Parathyroid adenoma (tissue), 2 donors: ENCODE measurements around the gene PSD4.

Experiments
- H2AFZ ChIP-seq: fragments of 300-600 bp; sonication (generic); one replicate; pipeline ENCODE4 v1.7.0; 2017; ENCODE audit warnings: antibody characterized with exemption, mild to moderate bottlenecking
- H3K27ac ChIP-seq: fragments of 300-600 bp; sonication (generic); one replicate; pipeline ENCODE4 v1.7.0; 2017
- H3K27me3 ChIP-seq: fragments of 300-600 bp; sonication (generic); one replicate; pipeline ENCODE4 v1.7.0; 2017; ENCODE audit warnings: low read length; ENCODE audit not compliant: control insufficient read depth, insufficient read depth
- H3K36me3 ChIP-seq: fragments of 300-600 bp; sonication (generic); one replicate; pipeline ENCODE4 v1.7.0; 2017; ENCODE audit warnings: low read length; ENCODE audit not compliant: control insufficient read depth, insufficient read depth
- H3K4me1 ChIP-seq: fragments of 300-600 bp; sonication (generic); one replicate; pipeline ENCODE4 v1.7.0; 2017; ENCODE audit warnings: control low read depth
- H3K4me2 ChIP-seq: fragments of 300-600 bp; sonication (generic); one replicate; pipeline ENCODE4 v1.7.0; 2017; ENCODE audit warnings: low read length
- H3K4me3 ChIP-seq: fragments of 300-600 bp; sonication (generic); one replicate; pipeline ENCODE4 v1.7.0; 2017; ENCODE audit warnings: low read depth, low read length
- H3K79me2 ChIP-seq: fragments of 300-600 bp; sonication (generic); one replicate; pipeline ENCODE4 v1.7.0; 2017; ENCODE audit warnings: control low read depth
- H3K9ac ChIP-seq: fragments of 300-600 bp; sonication (generic); one replicate; pipeline ENCODE4 v1.7.0; 2017; ENCODE audit warnings: mild to moderate bottlenecking
- H3K9me3 ChIP-seq: fragments of 300-600 bp; sonication (generic); one replicate; pipeline ENCODE4 v1.7.0; 2017; ENCODE audit warnings: low read length; ENCODE audit not compliant: control insufficient read depth
- TF ChIP-seq, protein P1 (sequence below): fragments of 300-600 bp; sonication (generic); IDR thresholded peaks from one replicate; pipeline ENCODE4 v1.7.0; 2017; ENCODE audit warnings: antibody characterized with exemption, mild to moderate bottlenecking
- donor health status: primary hyperparathyroidism.

Gene PSD4

DNA sequence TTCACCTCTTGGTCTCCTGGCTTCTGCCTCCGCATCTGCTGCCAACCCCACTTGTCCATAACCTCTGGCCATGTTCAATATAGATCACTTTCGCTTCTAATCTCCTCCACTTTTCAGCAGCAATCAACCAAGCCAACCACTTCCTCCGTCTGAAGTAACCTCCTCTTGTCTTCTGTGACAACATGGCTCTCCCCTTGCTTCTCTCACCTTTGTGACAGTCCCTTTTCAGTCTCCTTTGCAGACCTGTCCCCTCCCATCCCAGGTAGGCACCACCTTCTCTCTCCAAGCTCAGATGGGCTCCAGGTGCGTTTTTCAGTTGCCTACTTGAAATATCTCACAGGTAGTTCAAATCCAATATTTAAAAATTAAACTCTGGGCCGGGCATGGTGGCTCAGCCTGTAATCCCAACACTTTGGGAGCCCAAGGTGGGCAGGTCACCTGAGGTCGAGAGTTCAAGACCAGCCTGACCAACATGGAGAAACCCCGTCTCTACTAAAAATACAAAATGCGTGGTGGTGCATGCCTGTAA, 4.7 kb upstream of the PSD4 start:
- H3K27ac ChIP-seq, result no peak overlapping the region
- no peak overlapping the region for H3K9ac ChIP-seq
- H3K9me3 ChIP-seq, result no peaks in the 10 kb centered on the region
- TF ChIP-seq, protein P1, sequence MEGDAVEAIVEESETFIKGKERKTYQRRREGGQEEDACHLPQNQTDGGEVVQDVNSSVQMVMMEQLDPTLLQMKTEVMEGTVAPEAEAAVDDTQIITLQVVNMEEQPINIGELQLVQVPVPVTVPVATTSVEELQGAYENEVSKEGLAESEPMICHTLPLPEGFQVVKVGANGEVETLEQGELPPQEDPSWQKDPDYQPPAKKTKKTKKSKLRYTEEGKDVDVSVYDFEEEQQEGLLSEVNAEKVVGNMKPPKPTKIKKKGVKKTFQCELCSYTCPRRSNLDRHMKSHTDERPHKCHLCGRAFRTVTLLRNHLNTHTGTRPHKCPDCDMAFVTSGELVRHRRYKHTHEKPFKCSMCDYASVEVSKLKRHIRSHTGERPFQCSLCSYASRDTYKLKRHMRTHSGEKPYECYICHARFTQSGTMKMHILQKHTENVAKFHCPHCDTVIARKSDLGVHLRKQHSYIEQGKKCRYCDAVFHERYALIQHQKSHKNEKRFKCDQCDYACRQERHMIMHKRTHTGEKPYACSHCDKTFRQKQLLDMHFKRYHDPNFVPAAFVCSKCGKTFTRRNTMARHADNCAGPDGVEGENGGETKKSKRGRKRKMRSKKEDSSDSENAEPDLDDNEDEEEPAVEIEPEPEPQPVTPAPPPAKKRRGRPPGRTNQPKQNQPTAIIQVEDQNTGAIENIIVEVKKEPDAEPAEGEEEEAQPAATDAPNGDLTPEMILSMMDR, result no peak
- H3K27me3 ChIP-seq, result no peaks in the 10 kb centered on the region
- H2AFZ ChIP-seq, result no peak overlapping the region
- H3K4me1 ChIP-seq, result peaks cover 9% of the 10 kb centered on the region
- H3K79me2 ChIP-seq, result no peaks in the 10 kb centered on the region
- H3K36me3 ChIP-seq, result no peaks in the 10 kb centered on the region
- H3K4me3 ChIP-seq, result no peak overlapping the region
- no peak overlapping the region for H3K4me2 ChIP-seq

DNA sequence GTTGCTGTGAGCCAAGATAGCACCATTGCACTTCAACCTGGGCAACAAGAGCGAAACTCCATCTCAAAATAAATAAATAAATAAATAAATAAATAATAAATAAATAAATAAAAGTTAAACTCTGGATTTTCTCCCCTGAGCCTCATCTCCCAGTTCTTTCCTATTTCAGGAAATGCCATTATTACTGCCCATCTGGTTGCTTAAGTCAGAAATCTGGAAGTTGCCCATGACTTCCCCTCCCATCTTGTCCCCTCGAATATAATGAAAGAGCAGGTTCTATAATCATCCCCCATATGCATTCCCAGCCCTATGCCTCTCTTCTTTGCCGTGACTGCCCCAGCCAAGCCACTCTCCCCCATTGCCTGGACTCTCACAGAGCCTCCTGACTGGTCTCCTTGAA, 4.2 kb upstream of the PSD4 start:
- Histone ChIP-seq H3K4me2 (no peak overlapping the region), H3K27ac (no peak overlapping the region), H3K36me3 (no peaks in the 10 kb centered on the region), H3K27me3 (no peaks in the 10 kb centered on the region), H3K4me1 (peaks cover 9% of the 10 kb centered on the region), H2AFZ (no peak overlapping the region), H3K4me3 (no peak overlapping the region), H3K9me3 (no peaks in the 10 kb centered on the region), H3K9ac (no peak overlapping the region), H3K79me2 (no peaks in the 10 kb centered on the region)
- TF ChIP-seq, protein P1, result no peak

DNA sequence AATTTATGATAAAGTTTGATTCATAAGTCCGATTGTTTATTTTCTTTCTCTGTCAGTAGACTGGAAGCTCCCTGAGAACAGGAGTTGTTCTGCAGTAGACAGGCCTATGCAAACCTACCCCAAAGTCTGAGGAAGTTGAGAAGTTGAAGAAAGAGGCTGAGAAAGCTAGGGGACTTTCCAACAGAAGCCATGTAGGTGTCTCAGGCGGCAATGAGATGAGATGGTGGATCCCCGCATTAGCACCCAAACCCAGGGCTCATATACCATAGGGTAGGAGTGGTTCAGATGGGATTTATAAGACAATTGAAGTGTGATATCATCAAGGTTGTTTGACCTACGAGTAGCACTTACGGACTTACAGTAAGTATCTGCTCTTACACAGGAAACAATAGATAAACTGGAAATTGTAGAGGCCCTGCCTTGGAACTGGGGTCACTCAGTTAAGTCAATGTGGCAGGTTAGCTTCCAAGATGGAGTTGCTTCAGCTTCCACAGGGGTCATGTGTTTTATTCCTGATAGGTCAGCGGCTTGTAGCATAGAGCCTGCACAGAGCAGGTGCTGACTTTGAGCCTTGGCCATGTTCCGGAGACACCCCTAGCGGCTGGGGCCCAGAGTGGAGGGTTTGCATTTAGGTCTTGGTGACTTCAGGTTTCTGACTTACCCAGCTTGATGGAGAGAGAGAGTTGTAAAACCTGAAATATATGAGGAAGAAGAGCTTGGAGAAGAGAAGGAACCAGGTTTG, 2.3 kb upstream of the PSD4 start:
- H3K27me3 ChIP-seq, result no peaks in the 10 kb centered on the region
- TF ChIP-seq, protein P1, result no peak
- no peak overlapping the region for H3K4me2 ChIP-seq

DNA sequence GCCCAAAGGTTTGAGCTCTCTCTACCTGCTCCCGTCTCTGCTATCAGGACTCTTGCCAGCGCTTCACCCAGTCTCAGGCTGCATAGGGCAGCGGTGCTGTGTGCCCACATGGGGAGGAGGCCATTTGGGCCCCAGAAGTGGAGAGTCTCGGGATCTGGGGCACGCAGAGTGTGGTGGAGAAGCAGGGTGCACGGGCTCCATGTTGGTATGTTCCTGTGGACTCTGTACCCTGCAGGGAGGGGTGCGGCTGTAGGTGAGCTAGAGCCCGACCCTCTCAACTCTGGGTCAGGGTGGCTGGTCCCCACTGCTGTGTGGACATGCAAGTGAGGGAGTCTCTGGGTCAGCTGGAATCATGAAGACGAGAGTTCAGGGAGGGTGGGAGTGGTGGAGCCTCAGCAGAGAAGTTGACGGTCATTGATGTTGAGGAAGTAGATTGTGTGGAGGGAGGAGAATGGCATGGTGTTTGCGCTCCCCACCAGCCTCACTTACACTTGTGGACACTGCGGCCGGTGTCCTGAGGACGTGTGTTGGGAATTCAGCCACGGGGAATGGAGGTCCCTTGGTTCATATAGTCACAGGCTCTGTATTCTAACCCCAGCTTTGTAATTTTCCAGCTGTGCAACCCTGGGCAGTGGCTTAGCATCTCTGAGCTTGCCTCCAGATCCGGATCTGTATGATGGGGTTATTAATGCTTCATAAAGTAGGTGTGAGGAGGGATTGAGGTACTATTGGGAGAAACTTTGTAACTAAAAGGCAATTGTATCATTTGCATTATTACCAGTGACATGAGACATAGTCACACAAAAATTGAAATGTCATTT, 840 bp upstream of the PSD4 start:
- TF ChIP-seq, protein P1, result no peak
- Histone ChIP-seq H3K79me2 (no peaks in the 10 kb centered on the region), H3K4me2 (no peak overlapping the region), H3K4me1 (peaks cover 22% of the 10 kb centered on the region), H3K27ac (no peak overlapping the region), H3K36me3 (no peaks in the 10 kb centered on the region), H3K9ac (no peak overlapping the region), H3K4me3 (no peak overlapping the region), H3K9me3 (no peaks in the 10 kb centered on the region), H2AFZ (no peak overlapping the region), H3K27me3 (no peaks in the 10 kb centered on the region)

More for the DNA sequence above, 2.3 kb upstream of the PSD4 start:
- Histone ChIP-seq H3K36me3 (no peaks in the 10 kb centered on the region), H3K4me3 (no peak overlapping the region), H3K4me1 (peaks cover 23% of the 10 kb centered on the region), H3K9ac (no peak overlapping the region), H3K27ac (no peak overlapping the region), H3K9me3 (no peaks in the 10 kb centered on the region), H2AFZ (no peak overlapping the region), H3K79me2 (no peaks in the 10 kb centered on the region)
